Endothelial cell of umbilical vein (primary cell): ENCODE data around the gene HOXB7. TPM values are rescaled to one million over a fixed set of nuclear protein-coding genes. Genes with fewer than 3 reads are reported as not detected.

Experiments used
- BruUV-seq: library from RNA; stranded (reverse); fragments of 400-500 nt; replicated peaks from 2 replicates; lab custom pipeline; 2021; lab: Mats Ljungman, UMichigan
- CTCF ChIA-PET: fragments of 300-600, 350-600 bp; sonication (Branson Sonifier 250); formaldehyde crosslinking; loops from one replicate; lab custom pipeline; 2021; ENCODE audit warnings: antibody characterized with exemption, inconsistent platforms; lab: Charles Lee
- POLR2A ChIA-PET: fragments of 300-600, 350-600 bp; sonication (Branson Sonifier 250); formaldehyde crosslinking; loops from one replicate; lab custom pipeline; 2021; ENCODE audit warnings: antibody characterized with exemption, inconsistent platforms; lab: Charles Lee
- DNase-seq: peaks from one replicate; pipeline ENCODE4 v3.0.0-alpha.2; 2011; ENCODE audit warnings: low read depth, low spot score
- FAIRE-seq: peaks from 2 replicates; lab custom pipeline; 2011; peaks lifted over from hg19 to GRCh38; lab: Jason Lieb, UNC
- H2AFZ ChIP-seq: 2 replicates; pipeline ENCODE4 v1.6.0; 2012; ENCODE audit warnings: low read depth, low read length, control low read depth, inconsistent platforms
- H3K27ac ChIP-seq: 2 replicates; pipeline ENCODE4 v1.5.1; 2011; ENCODE audit warnings: low read depth, mild to moderate bottlenecking, control low read depth, low read length, moderate library complexity; ENCODE audit not compliant: insufficient read depth
- H3K27me3 ChIP-seq, 2 experiments: 2 replicates each; pipeline versions ENCODE4 v1.6.0 to v1.6.1; 2011; ENCODE audit warnings: low read length in 2 of 2, mixed read lengths in 1 of 2; ENCODE audit not compliant: control insufficient read depth in 2 of 2, insufficient read depth in 2 of 2
- H3K36me3 ChIP-seq, 2 experiments: 2 replicates in 1 of 2; 3 replicates in 1 of 2; pipeline ENCODE4 v1.5.1; 2011; ENCODE audit warnings: low read length in 2 of 2, mild to moderate bottlenecking in 1 of 2, moderate library complexity in 1 of 2; ENCODE audit not compliant: control insufficient read depth in 2 of 2, insufficient read depth in 2 of 2; ENCODE audit errors: extremely low read depth in 1 of 2
- H3K4me1 ChIP-seq: 3 replicates; pipeline ENCODE4 v1.5.1; 2011; ENCODE audit warnings: mild to moderate bottlenecking, low read length; ENCODE audit not compliant: control insufficient read depth, insufficient read depth; ENCODE audit errors: extremely low read depth
- H3K4me2 ChIP-seq: 2 replicates; pipeline ENCODE4 v1.6.1; 2011; ENCODE audit warnings: low read length, control low read depth, mixed read lengths; ENCODE audit not compliant: insufficient read depth
- H3K4me3 ChIP-seq, 3 experiments: fragments of 200-600 bp in 1 of 3; sonication (generic), shearing (Covaris generic) in 1 of 3; replicated peaks in 1 of 3; 2 replicates each; pipeline ENCODE4 v1.5.1; 2011 to 2016; ENCODE audit warnings: control low read depth in 3 of 3, low read length in 3 of 3, mild to moderate bottlenecking in 2 of 3, inconsistent platforms in 1 of 3, low read depth in 1 of 3, moderate library complexity in 1 of 3; ENCODE audit not compliant: insufficient read depth in 1 of 3
- H3K79me2 ChIP-seq: 2 replicates; pipeline ENCODE4 v1.6.0; 2012; ENCODE audit warnings: low read length, inconsistent platforms; ENCODE audit not compliant: control insufficient read depth, insufficient read depth
- H3K9ac ChIP-seq: replicated peaks from 2 replicates; pipeline ENCODE3; 2011; ENCODE audit warnings: low read length, control low read depth; ENCODE audit not compliant: insufficient read depth; ENCODE audit errors: extremely low read depth
- H3K9me1 ChIP-seq: replicated peaks from 3 replicates; pipeline ENCODE4 v1.6.0; 2011; ENCODE audit warnings: mild to moderate bottlenecking, low read length; ENCODE audit not compliant: control insufficient read depth, insufficient read depth; ENCODE audit errors: extremely low read depth
- H3K9me3 ChIP-seq: replicated peaks from 2 replicates; pipeline ENCODE4 v1.5.1; 2012; ENCODE audit warnings: low read length, inconsistent platforms; ENCODE audit not compliant: control insufficient read depth, insufficient read depth
- H4K20me1 ChIP-seq: replicated peaks from 2 replicates; pipeline ENCODE3; 2011; ENCODE audit warnings: mild to moderate bottlenecking, low read length; ENCODE audit not compliant: control insufficient read depth, insufficient read depth; ENCODE audit errors: extremely low read depth
- EZH2 ChIP-seq: IDR thresholded peaks from 2 replicates; pipeline ENCODE4 v1.6.1; 2012; ENCODE audit warnings: borderline replicate concordance, low read depth, mild to moderate bottlenecking, moderate library complexity, low read length, inconsistent platforms; ENCODE audit not compliant: severe bottlenecking
- FOS ChIP-seq: IDR thresholded peaks from 2 replicates; pipeline ENCODE4 v1.6.1; 2011; ENCODE audit warnings: mild to moderate bottlenecking, low read length, moderate library complexity, borderline replicate concordance; ENCODE audit not compliant: insufficient read depth
- GATA2 ChIP-seq: IDR thresholded peaks from 2 replicates; pipeline ENCODE4 v1.7.0; 2011; ENCODE audit warnings: low read depth, mild to moderate bottlenecking, moderate library complexity, mixed read lengths, low read length; ENCODE audit not compliant: insufficient read length, insufficient read depth
- JUN ChIP-seq: IDR thresholded peaks from 2 replicates; pipeline ENCODE4 v1.6.1; 2011; ENCODE audit warnings: borderline replicate concordance, low read depth; ENCODE audit not compliant: insufficient read length, insufficient read depth
- MYC ChIP-seq: IDR thresholded peaks from one replicate; pipeline ENCODE4 v1.6.1; 2011; ENCODE audit warnings: mild to moderate bottlenecking, low read depth, low read length
- POLR2A ChIP-seq: IDR thresholded peaks from 2 replicates; pipeline ENCODE4 v1.6.1; 2012; ENCODE audit warnings: low read depth, mild to moderate bottlenecking, control low read depth, low read length
- dilution Hi-C: fragments of 300-500 bp; cut with MboI; formaldehyde crosslinking; loops from one replicate; pipeline ENCODE4 v1.15.0; 2019; ENCODE audit warnings: low sequenced_read_pairs; ENCODE audit not compliant: extremely low pct_ligation_motif_present
- intact Hi-C: fragments of 100-400 bp; cut with micrococcal nuclease; formaldehyde crosslinking; loops from one replicate; pipeline ENCODE4 v1.10.0; 2022
- polyA plus RNA-seq, 4 experiments: library from polyadenylated mRNA; depleted of rRNA in 3 of 4; stranded (reverse) in 3 of 4; unstranded in 1 of 4; fragments of >200 nt; gene quantifications; 2 replicates each; pipeline versions ENCODE4 v1.2.1 to v1.2.3, GENCODE V29; 2011 to 2012; ENCODE audit warnings: missing spikeins in 1 of 4
- total RNA-seq: library from RNA; stranded (reverse); gene quantifications from 2 replicates; pipeline ENCODE4 v1.2.3, GENCODE V29; 2021
- TF ChIP-seq, protein P1 (sequence below): IDR thresholded peaks from 2 replicates; pipeline ENCODE4 v1.6.1; 2011; ENCODE audit not compliant: insufficient read depth, insufficient read length
- TF ChIP-seq, protein P2 (sequence below), 2 donors: IDR thresholded peaks; 1 replicate in 1 of 2; 2 replicates in 1 of 2; pipeline ENCODE4 v1.5.1; 2011; ENCODE audit warnings: low read length in 2 of 2, mild to moderate bottlenecking in 2 of 2, moderate library complexity in 2 of 2, control low read depth in 1 of 2, inconsistent platforms in 1 of 2, low read depth in 1 of 2; ENCODE audit not compliant: insufficient read depth in 1 of 2; ENCODE audit errors: extremely low read depth in 1 of 2

The HOXB7 gene
- total and polyA plus RNA-seq, 2 donors (not counting 3 experiments of a cell fraction or from before 2014, with no cell fraction given), result 23.5 to 24.5 TPM

DNA sequence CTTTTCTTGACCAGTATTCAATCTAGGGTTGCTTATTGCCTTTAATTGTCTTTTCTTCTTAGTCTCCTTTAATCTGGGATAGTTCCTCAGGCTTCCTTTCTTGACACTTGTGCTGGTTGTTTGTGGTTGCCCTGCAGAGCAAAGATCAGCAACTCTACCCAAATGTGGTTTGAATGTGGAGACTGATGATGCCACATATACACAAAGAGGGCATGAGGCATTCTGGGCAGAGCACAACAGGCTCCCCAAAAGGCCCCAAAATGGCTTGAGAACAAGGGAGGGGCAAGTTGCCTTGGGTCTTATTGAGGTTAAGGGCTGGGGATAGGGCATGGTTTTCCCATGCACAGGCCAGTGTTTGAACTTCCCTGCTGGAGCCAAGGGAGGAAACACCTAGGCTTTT lies 45.1 kb upstream of the HOXB7 start:
- ChIA-PET POLR2A (no interaction called here), CTCF (interaction anchor here (1.0 to 1.4 kb wide), 2 partner anchors 8 to 135 kb away, joined by 4 read pairs; no protein-coding TSS in a partner anchor)
- Histone ChIP-seq H3K27ac (no peak overlapping the region), H2AFZ (no peak overlapping the region), H3K27me3 (peaks cover 8 to 17% of the 10 kb centered on the region in 2 experiments), H3K4me1 (no peaks in the 10 kb centered on the region), H3K36me3 (no peaks in the 10 kb centered on the region), H4K20me1 (no peaks in the 10 kb centered on the region), H3K4me3 (no peak overlapping the region), H3K9me1 (no peaks in the 10 kb centered on the region), H3K9ac (no peak overlapping the region), H3K9me3 (no peaks in the 10 kb centered on the region), H3K79me2 (no peaks in the 10 kb centered on the region), H3K4me2 (no peak overlapping the region)
- TF ChIP-seq GATA2, result no peak
- TF ChIP-seq, protein P1, sequence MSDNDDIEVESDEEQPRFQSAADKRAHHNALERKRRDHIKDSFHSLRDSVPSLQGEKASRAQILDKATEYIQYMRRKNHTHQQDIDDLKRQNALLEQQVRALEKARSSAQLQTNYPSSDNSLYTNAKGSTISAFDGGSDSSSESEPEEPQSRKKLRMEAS, result no peak
- TF ChIP-seq EZH2, result no peak
- TF ChIP-seq FOS, result no peak
- no peak for TF ChIP-seq MYC
- no TSS peak for BruUV-seq
- DNase-seq (no peak), FAIRE-seq (no peak)
- dilution Hi-C loops (loop anchor here (25.0 kb wide), 1 partner anchor 106 kb away; no protein-coding TSS in a partner anchor), intact Hi-C loops (no loop called here)

DNA sequence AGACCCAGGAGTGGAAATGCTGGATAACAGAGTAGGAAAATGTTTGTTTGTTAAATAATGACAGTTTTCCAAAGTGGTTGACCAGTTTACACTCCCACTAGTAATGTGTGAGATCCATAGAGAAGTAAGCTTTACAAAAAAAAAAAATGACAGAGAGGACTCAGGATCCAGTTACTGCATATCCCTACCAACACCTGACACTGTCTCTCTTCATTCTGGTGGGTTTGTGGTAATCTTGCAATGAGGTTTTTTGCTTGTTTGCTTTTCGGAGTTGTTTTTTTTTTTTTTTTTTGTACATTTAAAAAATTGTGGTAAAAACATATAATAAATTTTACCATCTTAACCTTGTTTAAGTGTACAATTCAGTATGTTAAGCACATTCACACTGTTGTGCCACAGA lies 38.9 kb upstream of the HOXB7 start:
- Histone ChIP-seq H3K4me1 (no peaks in the 10 kb centered on the region), H3K27ac (no peak overlapping the region), H3K4me3 (no peak overlapping the region), H4K20me1 (no peaks in the 10 kb centered on the region), H3K36me3 (no peaks in the 10 kb centered on the region), H3K9me3 (no peaks in the 10 kb centered on the region), H3K79me2 (no peaks in the 10 kb centered on the region), H3K27me3 (peaks cover 31 to 37% of the 10 kb centered on the region in 2 experiments), H3K9ac (no peak overlapping the region), H3K4me2 (no peak overlapping the region), H2AFZ (no peak overlapping the region), H3K9me1 (no peaks in the 10 kb centered on the region)
- DNase-seq, result no peak
- TF ChIP-seq, protein P1, result no peak
- TF ChIP-seq POLR2A, result no peak
- TF ChIP-seq, protein P2, sequence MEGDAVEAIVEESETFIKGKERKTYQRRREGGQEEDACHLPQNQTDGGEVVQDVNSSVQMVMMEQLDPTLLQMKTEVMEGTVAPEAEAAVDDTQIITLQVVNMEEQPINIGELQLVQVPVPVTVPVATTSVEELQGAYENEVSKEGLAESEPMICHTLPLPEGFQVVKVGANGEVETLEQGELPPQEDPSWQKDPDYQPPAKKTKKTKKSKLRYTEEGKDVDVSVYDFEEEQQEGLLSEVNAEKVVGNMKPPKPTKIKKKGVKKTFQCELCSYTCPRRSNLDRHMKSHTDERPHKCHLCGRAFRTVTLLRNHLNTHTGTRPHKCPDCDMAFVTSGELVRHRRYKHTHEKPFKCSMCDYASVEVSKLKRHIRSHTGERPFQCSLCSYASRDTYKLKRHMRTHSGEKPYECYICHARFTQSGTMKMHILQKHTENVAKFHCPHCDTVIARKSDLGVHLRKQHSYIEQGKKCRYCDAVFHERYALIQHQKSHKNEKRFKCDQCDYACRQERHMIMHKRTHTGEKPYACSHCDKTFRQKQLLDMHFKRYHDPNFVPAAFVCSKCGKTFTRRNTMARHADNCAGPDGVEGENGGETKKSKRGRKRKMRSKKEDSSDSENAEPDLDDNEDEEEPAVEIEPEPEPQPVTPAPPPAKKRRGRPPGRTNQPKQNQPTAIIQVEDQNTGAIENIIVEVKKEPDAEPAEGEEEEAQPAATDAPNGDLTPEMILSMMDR (IDR thresholded peaks at IDR 0.05; ENCODE audit: extremely low read depth in 1 of 2, insufficient read depth in 1 of 2, low read depth in 1 of 2, low read length in 2 of 2), result no peak
- no peak for TF ChIP-seq JUN
- FAIRE-seq, result no peak
- no TSS peak for BruUV-seq
- ChIA-PET CTCF (interaction anchor here (0.5 to 1.8 kb wide), 7 partner anchors 10 to 229 kb away, joined by 3 to 11 read pairs (median 3); no protein-coding TSS in a partner anchor), POLR2A (no interaction called here)
- intact Hi-C loops, result no loop called here
- dilution Hi-C loops, result loop anchor here (25.0 kb wide), 1 partner anchor 113 kb away; no protein-coding TSS in a partner anchor
